GM19463 (cell line): Measurements from ENCODE around the gene KCTD10.
"Not testable (repeated sequence)": the region's sequence is repeated elsewhere in the genome, so short reads cannot be mapped to it uniquely, and the experiment has no call there.

Experiments
- ATAC-seq: cut with Tn5 transposase; IDR thresholded peaks from one replicate; pipeline ENCODE4 v1.9.1; 2021; ENCODE audit warnings: mild to moderate bottlenecking, moderate library complexity; ENCODE audit not compliant: unreplicated experiment

Gene KCTD10

GRCh38 chr12:109475121-109475520 is 2.0 kb downstream of the KCTD10 start:
- no peak for ATAC-seq

- ATAC-seq, result not testable (repeated sequence)
Observed at GRCh38 chr12:109473526-109474270, 3.4 kb downstream of the KCTD10 start.

- no peak for ATAC-seq
Observed at GRCh38 chr12:109473006-109473405, 4.1 kb downstream of the KCTD10 start.

- ATAC-seq, result no peak
Observed at GRCh38 chr12:109469517-109469916, 7.6 kb downstream of the KCTD10 start.

- ATAC-seq, result no peak
Observed at GRCh38 chr12:109467978-109468676, 9.0 kb downstream of the KCTD10 start.

- ATAC-seq, result no peak
Observed at GRCh38 chr12:109466821-109467220, 10.3 kb downstream of the KCTD10 start.

- ATAC-seq, result no peak
Observed at GRCh38 chr12:109466305-109466704, 10.8 kb downstream of the KCTD10 start.

GRCh38 chr12:109464642-109465351 is 12.3 kb downstream of the KCTD10 start:
- no peak for ATAC-seq

- no peak for ATAC-seq
Observed at GRCh38 chr12:109463756-109464155, 13.3 kb downstream of the KCTD10 start.

GRCh38 chr12:109462868-109463692 is 14.0 kb downstream of the KCTD10 start:
- no peak for ATAC-seq

GRCh38 chr12:109461846-109462756 is 15.0 kb downstream of the KCTD10 start:
- no peak for ATAC-seq

GRCh38 chr12:109461049-109461845 is 15.9 kb downstream of the KCTD10 start:
- no peak for ATAC-seq

GRCh38 chr12:109460538-109460937 is 16.6 kb downstream of the KCTD10 start:
- ATAC-seq, result no peak

- no peak for ATAC-seq
Observed at GRCh38 chr12:109459247-109459646, 17.9 kb downstream of the KCTD10 start.

GRCh38 chr12:109458771-109459208 is 18.3 kb downstream of the KCTD10 start:
- ATAC-seq, result no peak

GRCh38 chr12:109458086-109458485 is 19.0 kb downstream of the KCTD10 start:
- no peak for ATAC-seq

GRCh38 chr12:109455706-109456105 is 21.4 kb downstream of the KCTD10 start:
- ATAC-seq, result no peak

- no peak for ATAC-seq
Observed at GRCh38 chr12:109452489-109452888, 24.6 kb downstream of the KCTD10 start.

- no peak for ATAC-seq
Observed at GRCh38 chr12:109451400-109451799, 25.7 kb downstream of the KCTD10 start.
